GM23338 (cell line): ENCODE data around the gene CNST. TPM values are rescaled to one million over a fixed set of nuclear protein-coding genes. Genes with fewer than 3 reads are reported as not detected.

Experiments used
- ATAC-seq: fragments of 200-7000 bp; cut with Tn5 transposase; 3 replicates; pipeline ENCODE4 v1.9.1; 2020
- DNase-seq: peaks from one replicate; pipeline ENCODE4 v3.0.0-alpha.2; 2015; ENCODE audit warnings: low spot score
- H2AFZ ChIP-seq: fragments of 200-600 bp; sonication (generic); 2 replicates; pipeline ENCODE4 v1.8.0; 2016; ENCODE audit warnings: antibody characterized with exemption, mild to moderate bottlenecking, moderate library complexity
- H3F3A ChIP-seq: fragments of 200-600 bp; sonication (generic); replicated peaks from 2 replicates; pipeline ENCODE4 v1.8.0; 2017; ENCODE audit warnings: antibody characterized with exemption, mixed run types, low read depth
- H3K27ac ChIP-seq: fragments of 200-600 bp; sonication (generic); 2 replicates; pipeline ENCODE4 v1.6.1; 2016; ENCODE audit warnings: low read depth
- H3K27me3 ChIP-seq: fragments of 200-600 bp; sonication (generic); 2 replicates; pipeline ENCODE4 v1.8.0; 2016; ENCODE audit warnings: mild to moderate bottlenecking, mixed run types, moderate library complexity; ENCODE audit not compliant: insufficient read depth
- H3K36me3 ChIP-seq: fragments of 200-600 bp; sonication (generic); 2 replicates; pipeline ENCODE4 v1.8.0; 2016; ENCODE audit warnings: mild to moderate bottlenecking; ENCODE audit not compliant: insufficient read depth
- H3K4me1 ChIP-seq: fragments of 200-600 bp; sonication (generic); 2 replicates; pipeline ENCODE4 v1.8.0; 2016; ENCODE audit warnings: mild to moderate bottlenecking, moderate library complexity; ENCODE audit not compliant: insufficient read depth
- H3K4me2 ChIP-seq: fragments of 200-600 bp; sonication (generic); 2 replicates; pipeline ENCODE4 v1.7.1; 2017; ENCODE audit warnings: mixed run types
- H3K4me3 ChIP-seq: fragments of 200-600 bp; sonication (generic); 2 replicates; pipeline ENCODE4 v1.6.1; 2016; ENCODE audit warnings: mixed run types
- H3K79me2 ChIP-seq: fragments of 200-600 bp; sonication (generic); replicated peaks from 2 replicates; pipeline ENCODE4 v1.8.0; 2017; ENCODE audit warnings: mild to moderate bottlenecking; ENCODE audit not compliant: insufficient read depth
- H3K9me2 ChIP-seq: fragments of 200-600 bp; sonication (generic); 2 replicates; pipeline ENCODE4 v1.8.0; 2017; ENCODE audit not compliant: insufficient read depth
- H4K20me1 ChIP-seq: fragments of 200-600 bp; sonication (generic); replicated peaks from 2 replicates; pipeline ENCODE4 v1.8.0; 2017; ENCODE audit warnings: mild to moderate bottlenecking; ENCODE audit not compliant: insufficient read depth
- H3K27ac Mint-ChIP-seq: 2 replicates; pipeline ENCODE4 v1.8.0; 2020; ENCODE audit warnings: inconsistent platforms, mild to moderate bottlenecking, moderate library complexity, mixed read lengths
- H3K27me3 Mint-ChIP-seq: 3 replicates; pipeline ENCODE4 v1.8.0; 2022; ENCODE audit warnings: low read depth, mild to moderate bottlenecking, moderate library complexity, mixed read lengths, inconsistent platforms; ENCODE audit not compliant: insufficient read depth, poor library complexity
- H3K36me3 Mint-ChIP-seq: 3 replicates; pipeline ENCODE4 v1.8.0; 2021; ENCODE audit warnings: low read depth, mild to moderate bottlenecking, inconsistent platforms, moderate library complexity, mixed read lengths
- H3K4me1 Mint-ChIP-seq: 3 replicates; pipeline ENCODE4 v1.8.0; 2020; ENCODE audit warnings: mild to moderate bottlenecking, inconsistent platforms, mixed read lengths
- H3K4me3 Mint-ChIP-seq: 3 replicates; pipeline ENCODE4 v1.8.0; 2021; ENCODE audit warnings: moderate library complexity, mild to moderate bottlenecking, inconsistent platforms, mixed read lengths
- H3K9me3 Mint-ChIP-seq: 3 replicates; pipeline ENCODE4 v1.8.0; 2020; ENCODE audit warnings: moderate library complexity, mild to moderate bottlenecking, inconsistent platforms, mixed read lengths
- CREB1 ChIP-seq: fragments of 250-450 bp; sonication (Bioruptor Pico); IDR thresholded peaks from 2 replicates; pipeline ENCODE4 v1.5.0; 2020; ENCODE audit warnings: low read depth, mild to moderate bottlenecking, moderate library complexity
- CTCF ChIP-seq, 2 experiments: fragments of 200-600 bp in 1 of 2; sonication (generic) in 1 of 2; conservative IDR thresholded peaks; 2 replicates each; pipeline versions ENCODE4 v1.5.1 to v1.6.1; 2016 to 2017; ENCODE audit warnings: antibody characterized with exemption in 2 of 2, low read depth in 2 of 2, mild to moderate bottlenecking in 2 of 2, moderate library complexity in 1 of 2
- ETS1 ChIP-seq: IDR thresholded peaks from 2 replicates; pipeline ENCODE4 v1.6.1; 2016; ENCODE audit warnings: antibody characterized with exemption
- POLR2AphosphoS5 ChIP-seq: IDR thresholded peaks from 2 replicates; pipeline ENCODE4 v1.6.1; 2016; ENCODE audit warnings: antibody characterized with exemption, low read depth
- REST ChIP-seq: IDR thresholded peaks from one replicate; pipeline ENCODE4 v1.6.1; 2018; ENCODE audit warnings: antibody characterized with exemption; ENCODE audit not compliant: unreplicated experiment
- STAT1 ChIP-seq: IDR thresholded peaks from one replicate; pipeline ENCODE4 v1.6.1; 2016; ENCODE audit warnings: antibody characterized with exemption; ENCODE audit not compliant: unreplicated experiment
- ZNF331 ChIP-seq: fragments of 250-450 bp; sonication (Bioruptor Pico); IDR thresholded peaks from 2 replicates; pipeline ENCODE4 v1.5.0; 2020; ENCODE audit warnings: low read depth, mild to moderate bottlenecking, moderate library complexity
- ZNF462 ChIP-seq: fragments of 250-450 bp; sonication (Bioruptor Pico); IDR thresholded peaks from 2 replicates; pipeline ENCODE4 v1.5.0; 2020; ENCODE audit warnings: mild to moderate bottlenecking, moderate library complexity
- polyA plus RNA-seq: library from polyadenylated mRNA; unstranded; fragments of >200 nt; fragmentation: Nextera tagmentation; extraction: Ambion mirVana; gene quantifications from 2 replicates; pipeline ENCODE4 v1.2.1, GENCODE V29; 2016
- total RNA-seq: library from RNA; depleted of rRNA; stranded (reverse); fragments of >200 nt; shearing (Covaris generic); gene quantifications from 2 replicates; pipeline ENCODE4 v1.2.3, GENCODE V29; 2014

The CNST gene
- total and polyA plus RNA-seq, 2 experiments from 2014 or later = 8.1 to 17.6 TPM

- no peak for TF ChIP-seq ZNF462 (CRISPR knock-in tag)
- no peak for TF ChIP-seq ZNF331 (CRISPR knock-in tag)
Measured at GRCh38 chr1:246576709-246577032, 10.4 kb downstream of the CNST start (continued).

GRCh38 chr1:246577082-246577719 lies 10.9 kb downstream of the CNST start:
- Histone ChIP-seq H3K9me2 (no peaks in the 10 kb centered on the region), H3K4me3 (no peak overlapping the region), H3K79me2 (peaks cover 84% of the 10 kb centered on the region), H3K4me2 (no peak overlapping the region), H3K27me3 (no peaks in the 10 kb centered on the region), H3K4me1 (no peaks in the 10 kb centered on the region), H3K27ac (no peak overlapping the region), H3K36me3 (no peaks in the 10 kb centered on the region), H3F3A (no peaks in the 10 kb centered on the region), H2AFZ (no peak overlapping the region), H4K20me1 (peaks cover 10% of the 10 kb centered on the region)
- Mint-ChIP-seq H3K4me3 (no peak overlapping the region), H3K27me3 (peaks cover 2% of the 10 kb centered on the region), H3K27ac (no peak overlapping the region), H3K4me1 (no peaks in the 10 kb centered on the region), H3K9me3 (no peaks in the 10 kb centered on the region), H3K36me3 (no peaks in the 10 kb centered on the region)
- ATAC-seq = no peak
- DNase-seq = no peak
- TF ChIP-seq STAT1 = no peak
- TF ChIP-seq CTCF (conservative IDR thresholded peaks at IDR 0.05; ENCODE audit: low read depth in 2 of 2) = no peak
- no peak for TF ChIP-seq ETS1
- TF ChIP-seq POLR2AphosphoS5 = no peak
- no peak for TF ChIP-seq CREB1 (CRISPR knock-in tag)
- TF ChIP-seq REST = no peak
